ENCODE data around the gene SLC4A9.

The SLC4A9 gene

DNA sequence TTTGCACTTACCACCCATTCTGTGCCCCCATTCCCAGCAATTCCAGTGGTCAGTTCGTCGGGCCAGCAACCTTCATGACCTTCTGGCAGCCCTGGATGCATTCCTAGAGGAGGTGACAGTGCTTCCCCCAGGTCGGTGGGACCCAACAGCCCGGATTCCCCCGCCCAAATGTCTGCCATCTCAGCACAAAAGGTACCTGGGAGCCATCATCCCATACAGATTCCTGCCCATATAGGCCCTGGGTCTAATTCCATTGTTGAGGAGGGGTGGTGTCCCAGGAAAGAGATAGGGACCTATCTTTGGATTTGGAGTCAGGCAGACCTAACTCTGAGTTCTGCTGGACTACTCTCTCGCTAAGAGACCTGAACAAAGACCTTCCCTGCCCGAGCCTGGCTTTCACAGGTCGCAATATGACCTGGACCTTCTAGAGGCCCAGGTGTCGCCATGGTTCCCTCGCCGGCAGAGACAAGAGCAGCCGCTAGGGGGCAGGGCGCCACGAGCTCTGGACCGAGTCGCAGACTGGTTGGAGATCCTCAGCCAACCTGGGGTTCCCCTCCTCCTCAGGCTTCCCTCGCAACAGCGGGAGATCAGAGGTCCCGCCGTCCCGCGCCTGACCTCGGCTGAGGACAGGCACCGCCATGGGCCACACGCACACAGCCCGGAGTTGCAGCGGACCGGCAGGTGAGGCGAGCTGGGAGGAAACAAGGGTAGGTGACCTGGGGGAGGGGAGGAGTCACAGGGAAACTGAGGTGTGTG lies 3.1 kb downstream of the SLC4A9 start:
- DNase-seq = peak; percentile 77

- DNase-seq = no peak
Observed at GRCh38 chr5:140363631-140364471, 3.9 kb downstream of the SLC4A9 start.

DNA sequence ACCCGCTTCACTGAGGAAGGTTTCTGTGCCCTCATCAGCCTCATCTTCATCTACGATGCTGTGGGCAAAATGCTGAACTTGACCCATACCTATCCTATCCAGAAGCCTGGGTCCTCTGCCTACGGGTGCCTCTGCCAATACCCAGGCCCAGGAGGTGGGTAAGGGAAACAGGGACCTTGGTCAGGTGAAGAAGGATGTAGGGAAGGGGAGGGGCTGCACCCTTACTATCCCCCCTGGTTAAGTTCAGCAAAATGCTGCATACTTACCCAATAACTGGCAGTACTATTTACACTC lies 4.4 kb downstream of the SLC4A9 start:
- DNase-seq = no peak

DNA sequence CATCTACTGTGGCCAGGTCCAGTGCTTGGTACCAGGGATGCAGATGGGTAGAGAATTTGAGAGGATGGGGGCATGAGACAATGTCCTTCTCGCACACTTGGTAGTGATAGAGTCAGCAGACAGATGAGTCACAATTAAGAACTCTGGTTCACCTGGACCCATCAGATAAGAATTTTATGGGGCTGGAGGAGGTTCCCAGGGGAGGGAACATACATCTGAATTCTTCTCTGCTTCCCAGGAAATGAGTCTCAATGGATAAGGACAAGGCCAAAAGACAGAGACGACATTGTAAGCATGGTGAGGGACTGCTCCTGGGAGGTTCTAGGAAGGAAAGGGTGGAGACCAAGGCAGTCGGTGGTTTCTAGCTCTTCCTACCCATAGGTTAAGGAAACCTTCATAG lies 5.3 kb downstream of the SLC4A9 start:
- DNase-seq = no peak

- DNase-seq = no peak
Observed at GRCh38 chr5:140365941-140366340, 5.9 kb downstream of the SLC4A9 start.

GRCh38 chr5:140366589-140367255 lies 6.7 kb downstream of the SLC4A9 start:
- DNase-seq = no peak

DNA sequence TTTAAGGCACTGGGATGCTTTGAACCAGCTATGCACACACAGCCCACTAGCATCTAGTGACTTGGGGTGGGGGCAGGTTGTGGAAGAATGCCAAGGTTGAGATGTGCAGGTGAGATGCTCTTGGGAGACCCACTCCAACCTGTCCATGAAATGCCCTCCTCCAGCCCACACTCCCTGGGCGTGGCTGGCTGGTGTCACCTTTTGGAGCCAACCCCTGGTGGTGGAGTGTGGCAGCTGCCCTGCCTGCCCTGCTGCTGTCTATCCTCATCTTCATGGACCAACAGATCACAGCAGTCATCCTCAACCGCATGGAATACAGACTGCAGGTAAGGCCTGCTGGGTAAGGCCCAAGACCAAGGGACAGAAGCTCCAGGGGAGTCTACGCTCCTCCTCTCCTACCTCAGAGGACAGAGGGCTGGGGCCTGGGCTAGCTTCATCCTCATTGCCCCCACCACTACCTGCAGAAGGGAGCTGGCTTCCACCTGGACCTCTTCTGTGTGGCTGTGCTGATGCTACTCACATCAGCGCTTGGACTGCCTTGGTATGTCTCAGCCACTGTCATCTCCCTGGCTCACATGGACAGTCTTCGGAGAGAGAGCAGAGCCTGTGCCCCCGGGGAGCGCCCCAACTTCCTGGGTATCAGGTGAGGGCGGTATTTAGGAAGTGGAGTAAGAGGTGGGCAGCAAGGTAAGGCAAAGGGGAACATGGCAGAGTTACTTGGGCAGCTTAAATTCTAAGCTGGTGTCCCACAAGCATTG lies 7.4 kb downstream of the SLC4A9 start:
- no peak for DNase-seq

- no peak for DNase-seq
Observed at GRCh38 chr5:140371356-140372151, 11.6 kb downstream of the SLC4A9 start.

GRCh38 chr5:140372971-140373487 lies 13.0 kb downstream of the SLC4A9 start:
- no peak for DNase-seq

DNA sequence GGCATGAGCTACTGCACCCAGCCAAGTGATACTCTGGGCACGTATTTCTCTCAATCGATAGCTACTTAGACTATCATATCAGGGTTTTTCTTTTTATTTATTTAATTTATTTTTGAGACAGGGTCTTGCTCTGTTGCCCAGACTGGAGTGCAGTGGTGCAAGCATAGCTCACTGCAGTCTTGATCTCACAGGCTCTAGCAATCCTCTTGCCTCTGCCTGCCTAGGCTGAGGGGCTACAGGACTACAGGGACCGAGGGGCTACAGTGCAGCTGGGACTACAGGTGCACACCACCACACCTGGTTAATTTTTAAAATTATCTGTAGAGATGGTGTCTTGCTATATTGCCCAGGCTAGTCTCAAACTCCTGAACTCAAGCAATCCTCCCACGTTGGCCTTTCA lies 21.4 kb downstream of the SLC4A9 start:
- DNase-seq = no peak

- no peak for DNase-seq
Observed at GRCh38 chr5:140381972-140382371, 22.0 kb downstream of the SLC4A9 start.

DNA sequence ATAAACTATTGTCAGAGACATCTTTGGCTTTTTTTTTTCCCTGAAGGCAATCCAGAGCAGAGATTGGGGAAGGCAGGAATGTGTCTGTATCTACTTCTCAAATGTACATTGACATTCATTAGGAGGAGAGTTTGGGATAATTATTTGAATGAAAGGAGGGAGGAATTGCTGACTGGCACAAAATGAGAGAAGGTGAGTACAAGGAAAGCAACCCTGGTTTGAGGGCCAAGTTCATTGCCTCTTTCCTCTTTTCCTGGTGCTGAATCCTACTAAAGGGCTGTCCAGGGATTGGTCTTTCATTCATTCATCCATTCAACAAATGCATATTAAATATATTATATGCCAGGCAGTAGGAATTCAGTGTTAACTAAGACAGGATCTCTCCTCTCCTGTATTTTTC lies 22.9 kb downstream of the SLC4A9 start:
- DNase-seq = no peak

DNA sequence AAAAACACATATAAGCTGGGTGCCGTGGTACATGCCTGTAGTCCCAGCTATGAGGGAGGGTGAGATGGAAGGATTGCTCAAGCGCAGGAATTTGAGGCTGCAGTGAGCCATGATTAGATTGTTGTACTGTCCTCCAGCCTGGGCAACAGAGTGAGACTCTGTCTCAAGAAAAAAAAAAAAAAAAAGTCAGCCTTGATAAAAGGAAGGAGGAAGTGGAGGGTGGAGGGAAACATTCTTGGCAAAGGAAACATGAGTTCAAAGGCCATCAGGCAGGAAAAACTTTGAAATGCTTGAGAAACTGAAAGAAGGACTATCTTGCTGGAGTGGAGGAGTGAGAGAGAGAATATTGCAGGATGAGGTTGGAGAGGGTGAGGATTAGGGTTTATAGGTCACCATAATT lies 23.3 kb downstream of the SLC4A9 start:
- DNase-seq = no peak

DNA sequence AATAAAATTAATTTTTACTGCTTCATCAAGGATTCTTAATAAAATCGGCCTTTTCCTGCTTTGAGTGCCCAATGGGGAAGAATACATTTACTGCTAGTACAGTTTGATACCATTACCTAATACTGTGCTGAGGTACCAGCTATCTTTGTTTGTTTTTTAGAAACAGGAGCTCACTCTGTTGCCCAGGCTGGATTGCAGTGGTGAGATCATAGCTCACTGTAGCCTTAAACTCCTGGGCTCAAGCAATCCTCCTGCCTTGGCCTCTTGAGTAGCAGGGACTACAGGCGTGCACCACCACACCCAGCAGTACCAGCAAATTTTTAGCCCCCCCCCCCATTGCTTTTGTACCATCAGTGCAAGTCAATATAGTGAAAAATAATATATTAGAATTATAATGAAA lies 28.1 kb downstream of the SLC4A9 start:
- DNase-seq = no peak

DNA sequence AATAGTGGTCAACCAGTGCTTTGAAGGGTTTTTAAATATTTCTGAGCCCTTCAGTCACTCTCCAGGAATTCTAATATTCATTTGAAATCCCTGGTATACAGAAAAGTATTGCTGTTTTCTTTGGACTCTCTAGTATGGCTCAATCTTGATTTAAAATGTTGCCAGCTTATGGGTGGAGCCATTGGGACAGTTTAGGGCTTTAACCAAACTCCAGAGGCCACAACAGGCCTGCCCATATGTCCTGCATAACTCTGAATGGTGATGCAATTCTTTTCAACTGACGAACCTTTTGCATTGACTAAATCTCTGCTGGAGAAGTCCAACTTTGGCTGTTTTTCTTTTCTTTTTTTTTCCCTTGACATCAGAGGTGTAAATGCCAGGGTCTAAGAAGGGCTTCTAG lies 31.3 kb downstream of the SLC4A9 start:
- DNase-seq = no peak

GRCh38 chr5:140391732-140392131 lies 31.7 kb downstream of the SLC4A9 start:
- DNase-seq = no peak

DNA sequence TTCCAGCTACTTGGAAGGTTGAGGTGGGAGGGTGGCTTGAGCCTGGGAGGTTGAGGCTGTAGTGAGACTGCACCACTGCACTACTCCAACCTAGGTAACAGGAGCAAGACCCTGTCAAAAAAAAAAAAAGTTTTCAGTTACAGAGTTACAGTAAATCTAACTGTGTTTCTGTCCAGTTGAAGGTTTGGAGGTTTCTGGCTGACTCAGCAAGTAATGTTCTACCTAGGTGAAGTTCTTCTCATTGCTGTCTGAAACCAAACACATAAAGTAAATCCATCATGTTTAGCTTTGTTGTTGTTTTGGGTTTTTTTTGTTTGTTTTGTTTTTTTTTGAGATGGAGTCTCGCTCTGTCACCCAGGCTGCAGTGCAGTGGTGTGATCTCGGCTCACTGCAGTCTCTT lies 33.7 kb downstream of the SLC4A9 start:
- DNase-seq = no peak

GRCh38 chr5:140398379-140398811 lies 38.4 kb downstream of the SLC4A9 start:
- no peak for DNase-seq

- DNase-seq = no peak
Observed at GRCh38 chr5:140399979-140400729, 40.2 kb downstream of the SLC4A9 start.

- peak; percentile 73 for DNase-seq
Observed at GRCh38 chr5:140400730-140401361, 40.9 kb downstream of the SLC4A9 start.

Data from 8988T (cell line).